ENCODE results near the gene OBSCN.

- TF ChIP-seq JUND (CRISPR knock-in tag; IDR thresholded peaks at IDR 0.05), result no peak
- no peak for TF ChIP-seq BCLAF1 (IDR thresholded peaks at IDR 0.05)
- TF ChIP-seq NCOR1 (IDR thresholded peaks at IDR 0.05; ENCODE audit: borderline replicate concordance, low read length), result no peak
- no peak for TF ChIP-seq GABPA (IDR thresholded peaks at IDR 0.05; ENCODE audit: low read depth, low read length)
- TF ChIP-seq GABPA (CRISPR knock-in tag; IDR thresholded peaks at IDR 0.05; ENCODE audit: low read depth), result no peak
- TF ChIP-seq ZNF143 (CRISPR knock-in tag; IDR thresholded peaks at IDR 0.05), result no peak
- no peak for TF ChIP-seq MXI1 (IDR thresholded peaks at IDR 0.05; ENCODE audit: borderline replicate concordance, low read depth, low read length)
- no peak for TF ChIP-seq NFIC (IDR thresholded peaks at IDR 0.05; ENCODE audit: low read length)
Measured at GRCh38 chr1:228174482-228175315, 33.1 kb upstream of the OBSCN start.
